ENCODE results near the gene KCNQ1. TPM values are rescaled to one million over a fixed set of nuclear protein-coding genes. Genes with fewer than 3 reads are reported as not detected.

Gene KCNQ1
- total RNA-seq, 1 donor from 2014 or later, result 0.86 TPM

GRCh38 chr11:2521733-2522630 lies 77.2 kb downstream of the KCNQ1 start:
- Mint-ChIP-seq H3K9me3 (no peaks in the 10 kb centered on the region), H3K4me1 (no peaks in the 10 kb centered on the region)

GRCh38 chr11:2522631-2523255 lies 77.9 kb downstream of the KCNQ1 start:
- H3K4me1 Mint-ChIP-seq, result no peaks in the 10 kb centered on the region
- DNase-seq (ENCODE audit: low read depth, low spot score), result no peak
- H3K27me3 Mint-ChIP-seq (ENCODE audit: low read depth), result no peaks in the 10 kb centered on the region
- no peaks in the 10 kb centered on the region for H3K9me3 Mint-ChIP-seq
- H3K36me3 Mint-ChIP-seq (ENCODE audit: low read depth), result no peaks in the 10 kb centered on the region
- H3K27ac Mint-ChIP-seq (ENCODE audit: unreplicated experiment), result no peak overlapping the region
- no peak for TF ChIP-seq CTCF (conservative IDR thresholded peaks at IDR 0.05)
- H3K4me3 Mint-ChIP-seq, result no peak overlapping the region

More at GRCh38 chr11:2521733-2522630, 77.2 kb downstream of the KCNQ1 start:
- Mint-ChIP-seq H3K27ac (ENCODE audit: unreplicated experiment) (no peak overlapping the region), H3K4me3 (no peak overlapping the region), H3K27me3 (ENCODE audit: low read depth) (no peaks in the 10 kb centered on the region), H3K36me3 (ENCODE audit: low read depth) (no peaks in the 10 kb centered on the region)
- no peak for TF ChIP-seq CTCF (conservative IDR thresholded peaks at IDR 0.05)
- no peak for DNase-seq (ENCODE audit: low read depth, low spot score)

GRCh38 chr11:2523821-2524391 lies 79.1 kb downstream of the KCNQ1 start:
- Mint-ChIP-seq H3K27ac (ENCODE audit: unreplicated experiment) (no peak overlapping the region), H3K4me1 (no peaks in the 10 kb centered on the region)

GRCh38 chr11:2524446-2525165 lies 79.8 kb downstream of the KCNQ1 start:
- no peaks in the 10 kb centered on the region for H3K4me1 Mint-ChIP-seq
- no peaks in the 10 kb centered on the region for H3K27me3 Mint-ChIP-seq (ENCODE audit: low read depth)
- no peak overlapping the region for H3K4me3 Mint-ChIP-seq
- DNase-seq (ENCODE audit: low read depth, low spot score), result no peak
- H3K9me3 Mint-ChIP-seq, result no peaks in the 10 kb centered on the region
- no peaks in the 10 kb centered on the region for H3K36me3 Mint-ChIP-seq (ENCODE audit: low read depth)
- H3K27ac Mint-ChIP-seq (ENCODE audit: unreplicated experiment), result no peak overlapping the region
- no peak for TF ChIP-seq CTCF (conservative IDR thresholded peaks at IDR 0.05)

More at GRCh38 chr11:2523821-2524391, 79.1 kb downstream of the KCNQ1 start:
- H3K36me3 Mint-ChIP-seq (ENCODE audit: low read depth), result no peaks in the 10 kb centered on the region
- H3K4me3 Mint-ChIP-seq, result no peak overlapping the region
- no peaks in the 10 kb centered on the region for H3K9me3 Mint-ChIP-seq
- DNase-seq (ENCODE audit: low read depth, low spot score), result no peak
- no peaks in the 10 kb centered on the region for H3K27me3 Mint-ChIP-seq (ENCODE audit: low read depth)
- TF ChIP-seq CTCF (conservative IDR thresholded peaks at IDR 0.05), result no peak

- Mint-ChIP-seq H3K27me3 (ENCODE audit: low read depth) (no peaks in the 10 kb centered on the region), H3K36me3 (ENCODE audit: low read depth) (no peaks in the 10 kb centered on the region), H3K27ac (ENCODE audit: unreplicated experiment) (no peak overlapping the region), H3K4me1 (no peaks in the 10 kb centered on the region), H3K4me3 (no peak overlapping the region), H3K9me3 (no peaks in the 10 kb centered on the region)
- TF ChIP-seq CTCF (conservative IDR thresholded peaks at IDR 0.05), result no peak
- DNase-seq (ENCODE audit: low read depth, low spot score), result no peak
Measured at GRCh38 chr11:2525166-2525861, 80.5 kb downstream of the KCNQ1 start.
